Effector memory CD8-positive, alpha-beta T cell (primary cell): ENCODE data around the gene TPMT.

ENCODE experiments used
- ATAC-seq: fragments of 150-1000 bp; cut with Tn5 transposase; replicated peaks from 2 replicates; pipeline ENCODE4 v1.10.0; 2021; ENCODE audit warnings: mild to moderate bottlenecking, moderate library complexity
- DNase-seq, 3 experiments: peaks; one replicate each; pipeline ENCODE4 v3.0.0; 2021
- H3K27ac Mint-ChIP-seq, 2 donors: one replicate each; pipeline ENCODE4 v1.8.0; 2022; ENCODE audit warnings: mild to moderate bottlenecking in 2 of 2, mixed read lengths in 2 of 2, moderate library complexity in 2 of 2
- H3K27me3 Mint-ChIP-seq, 2 donors: one replicate each; pipeline ENCODE4 v1.8.0; 2022; ENCODE audit warnings: mixed read lengths in 2 of 2
- H3K36me3 Mint-ChIP-seq: one replicate; pipeline ENCODE4 v1.8.0; 2022; ENCODE audit warnings: mild to moderate bottlenecking, moderate library complexity, mixed read lengths; ENCODE audit not compliant: insufficient read depth
- H3K4me1 Mint-ChIP-seq, 2 donors: one replicate each; pipeline ENCODE4 v1.8.0; 2022; ENCODE audit warnings: low read depth in 2 of 2, mixed read lengths in 2 of 2
- H3K4me3 Mint-ChIP-seq, 2 donors: one replicate each; pipeline ENCODE4 v1.8.0; 2022; ENCODE audit warnings: mild to moderate bottlenecking in 2 of 2, mixed read lengths in 2 of 2, moderate library complexity in 2 of 2
- H3K9me3 Mint-ChIP-seq, 2 donors: one replicate each; pipeline ENCODE4 v1.8.0; 2022; ENCODE audit warnings: mixed read lengths in 2 of 2

TPMT gene

DNA sequence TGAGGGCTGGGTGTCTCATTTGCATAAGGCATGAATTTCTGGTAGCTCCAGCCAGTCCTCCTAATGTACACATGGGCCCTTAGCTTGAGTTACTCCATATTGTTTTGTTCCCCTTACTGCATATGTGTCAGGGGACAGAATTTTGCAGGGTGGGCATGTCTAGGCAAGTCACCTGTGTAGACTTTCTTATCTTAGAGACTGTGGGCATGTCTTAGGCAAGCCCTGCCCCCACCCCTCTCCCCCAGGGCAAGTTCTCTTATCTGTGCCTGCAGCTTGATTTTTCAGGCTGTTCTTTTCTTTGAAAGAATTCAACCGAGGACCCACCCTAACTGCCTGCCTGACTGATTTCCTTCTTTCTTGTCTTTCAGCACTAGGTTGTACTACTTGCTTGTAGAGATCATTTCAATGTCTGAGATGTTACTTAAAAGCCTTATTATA is 64.5 kb downstream of the TPMT start:
- Mint-ChIP-seq H3K9me3 (peaks cover 6 to 9% of the 10 kb centered on the region in 2 donors), H3K27me3 (peaks cover 29 to 50% of the 10 kb centered on the region in 2 donors), H3K36me3 (no peaks in the 10 kb centered on the region), H3K27ac (no peak overlapping the region), H3K4me3 (no peak overlapping the region), H3K4me1 (no peaks in the 10 kb centered on the region)
- DNase-seq (no peak), ATAC-seq (no peak)

DNA sequence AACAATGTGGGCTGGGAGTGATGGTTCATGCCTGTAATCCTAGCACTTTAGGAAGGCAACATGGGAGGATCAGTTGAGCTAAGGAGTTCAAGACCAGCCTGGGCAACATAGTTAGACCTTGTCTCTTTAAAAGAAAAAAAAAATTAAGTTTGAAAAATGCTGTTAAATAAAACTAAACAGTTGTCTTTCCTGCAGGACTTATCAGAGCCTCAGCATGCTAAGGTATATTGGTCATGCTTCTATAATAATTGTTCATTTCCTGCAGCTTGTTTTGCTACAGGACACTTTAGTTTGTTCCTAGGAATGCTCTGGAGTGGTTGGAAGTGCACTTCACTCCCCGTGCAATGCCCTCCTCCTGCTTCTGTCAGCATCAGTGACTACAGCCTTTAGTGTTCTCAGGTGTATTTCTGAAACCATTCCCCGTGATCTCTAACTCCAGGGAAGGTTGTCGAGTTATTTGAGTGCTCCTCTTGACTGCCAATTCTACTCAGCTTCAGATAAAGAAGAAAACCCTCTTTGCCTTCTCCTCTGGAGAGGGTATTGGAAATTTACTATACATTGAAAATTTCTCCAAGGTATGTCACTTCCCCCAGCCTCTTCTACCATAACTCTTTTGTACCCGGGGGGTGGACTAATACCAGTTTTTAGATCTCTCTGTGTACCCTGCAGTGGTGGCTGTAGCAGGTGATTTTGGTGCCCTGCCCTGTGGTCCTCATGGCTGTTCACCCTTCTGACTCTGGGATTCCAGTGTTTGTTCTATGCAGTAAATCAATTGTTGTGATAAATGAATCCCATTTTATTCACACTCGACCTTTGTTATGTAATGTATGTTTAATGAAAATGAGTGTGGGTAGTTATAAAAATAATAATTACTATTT is 66.2 kb downstream of the TPMT start:
- H3K4me3 Mint-ChIP-seq: no peak overlapping the region
- H3K9me3 Mint-ChIP-seq: peaks cover 6 to 9% of the 10 kb centered on the region in 2 donors
- no peak overlapping the region for H3K27ac Mint-ChIP-seq
- DNase-seq (no peak), ATAC-seq (no peak)
- peaks cover 33 to 49% of the 10 kb centered on the region in 2 donors for H3K27me3 Mint-ChIP-seq
- no peaks in the 10 kb centered on the region for H3K4me1 Mint-ChIP-seq
- H3K36me3 Mint-ChIP-seq: no peaks in the 10 kb centered on the region

DNA sequence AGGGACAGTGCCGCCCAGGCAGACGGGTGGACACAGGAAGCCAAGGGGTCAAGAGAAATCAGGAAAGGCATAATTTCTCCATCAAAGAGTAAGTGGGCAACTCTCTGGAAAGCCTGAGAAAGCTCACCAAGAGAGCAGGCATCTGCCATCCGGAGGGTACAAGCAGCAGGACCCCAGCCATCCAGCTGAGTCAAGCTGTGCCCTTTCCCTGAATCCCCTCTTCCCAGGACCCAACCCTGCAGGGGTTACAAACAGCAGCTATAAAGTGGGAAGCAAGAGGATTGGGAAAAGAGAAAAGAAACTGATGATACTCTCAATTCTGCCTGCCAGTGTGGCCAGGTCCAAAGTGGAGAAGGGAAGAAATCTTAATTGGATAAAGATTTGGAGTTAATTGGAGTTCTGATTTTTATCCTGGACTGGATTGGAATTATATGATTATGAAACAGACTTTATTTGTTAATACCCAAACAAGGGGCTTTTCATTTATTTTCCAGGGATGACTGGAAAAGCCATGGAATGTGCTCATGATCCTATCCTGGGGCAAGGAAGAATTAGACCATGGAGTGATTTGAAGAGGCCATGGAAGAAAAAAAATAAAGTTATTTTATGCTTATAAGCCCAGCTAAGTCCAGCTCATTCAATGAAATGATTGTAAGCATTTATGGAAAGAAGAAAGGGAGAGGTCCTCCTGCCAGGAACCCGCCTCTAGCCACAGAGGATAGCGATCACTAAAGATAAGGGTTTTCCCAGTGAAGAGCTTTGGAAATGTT is 67.3 kb downstream of the TPMT start:
- H3K27me3 Mint-ChIP-seq: peaks cover 33 to 53% of the 10 kb centered on the region in 2 donors
- peaks cover 6 to 9% of the 10 kb centered on the region in 2 donors for H3K9me3 Mint-ChIP-seq
- DNase-seq (no peak), ATAC-seq (no peak)
- no peaks in the 10 kb centered on the region for H3K4me1 Mint-ChIP-seq
- no peaks in the 10 kb centered on the region for H3K36me3 Mint-ChIP-seq
- H3K4me3 Mint-ChIP-seq: no peak overlapping the region
- no peak overlapping the region for H3K27ac Mint-ChIP-seq

DNA sequence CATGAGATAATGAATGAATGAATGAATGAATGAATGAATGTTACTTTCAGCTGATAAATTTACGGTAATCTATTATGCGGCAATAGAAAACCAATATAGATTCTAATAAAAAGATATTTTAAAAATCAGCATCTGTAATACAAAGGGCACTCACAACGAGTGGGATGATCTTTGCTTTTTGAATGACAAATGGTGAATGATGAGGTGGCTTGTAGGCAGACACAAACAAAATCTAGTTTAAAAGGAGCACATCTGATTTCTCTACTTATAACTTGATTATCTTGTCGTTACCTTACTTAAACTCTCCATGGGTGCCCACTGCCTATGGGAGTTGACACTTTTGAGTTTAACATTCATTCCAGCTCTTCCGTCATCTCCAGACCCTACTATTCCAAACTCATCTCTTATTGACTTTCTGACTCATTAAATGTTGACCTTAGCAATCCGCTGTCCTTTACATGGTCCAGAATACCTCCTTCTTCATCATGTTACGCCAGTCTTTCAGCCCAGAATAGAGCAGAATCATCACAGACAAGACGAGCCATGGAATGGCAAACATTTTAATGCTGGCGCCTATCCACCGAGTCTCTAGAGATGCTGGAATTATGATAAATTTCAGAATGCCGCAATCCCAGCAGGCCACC is 73.7 kb downstream of the TPMT start:
- Mint-ChIP-seq H3K4me3 (no peak overlapping the region), H3K27me3 (peaks cover 24 to 31% of the 10 kb centered on the region in 2 donors), H3K4me1 (no peaks in the 10 kb centered on the region), H3K36me3 (no peaks in the 10 kb centered on the region), H3K27ac (no peak overlapping the region), H3K9me3 (peaks cover 0 to 2% of the 10 kb centered on the region in 2 donors)
- ATAC-seq (no peak), DNase-seq (no peak)

DNA sequence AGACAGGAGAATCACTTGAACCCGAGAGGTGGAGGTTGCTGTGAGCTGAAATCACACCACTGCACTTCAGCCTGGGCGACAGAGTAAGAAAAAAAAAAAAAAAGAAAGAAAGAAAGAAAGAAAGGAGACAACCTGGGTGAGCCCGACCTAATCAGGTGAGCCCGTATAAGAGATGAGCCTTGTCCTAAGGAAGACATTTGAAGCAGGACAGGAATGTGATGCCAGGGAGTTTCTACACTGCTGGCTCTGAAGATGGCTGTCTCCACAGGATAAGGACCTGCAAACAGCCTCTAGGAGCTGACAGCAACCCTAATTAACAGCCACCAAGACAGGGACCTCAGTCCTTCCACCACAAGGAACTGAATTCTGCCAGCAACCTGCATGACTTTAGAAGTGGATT is 74.3 kb downstream of the TPMT start:
- Mint-ChIP-seq H3K36me3 (no peaks in the 10 kb centered on the region), H3K27ac (no peak overlapping the region), H3K4me1 (no peaks in the 10 kb centered on the region), H3K27me3 (peaks cover 23 to 37% of the 10 kb centered on the region in 2 donors), H3K9me3 (peaks cover 0 to 2% of the 10 kb centered on the region in 2 donors), H3K4me3 (no peak overlapping the region)
- ATAC-seq (no peak), DNase-seq (no peak)

DNA sequence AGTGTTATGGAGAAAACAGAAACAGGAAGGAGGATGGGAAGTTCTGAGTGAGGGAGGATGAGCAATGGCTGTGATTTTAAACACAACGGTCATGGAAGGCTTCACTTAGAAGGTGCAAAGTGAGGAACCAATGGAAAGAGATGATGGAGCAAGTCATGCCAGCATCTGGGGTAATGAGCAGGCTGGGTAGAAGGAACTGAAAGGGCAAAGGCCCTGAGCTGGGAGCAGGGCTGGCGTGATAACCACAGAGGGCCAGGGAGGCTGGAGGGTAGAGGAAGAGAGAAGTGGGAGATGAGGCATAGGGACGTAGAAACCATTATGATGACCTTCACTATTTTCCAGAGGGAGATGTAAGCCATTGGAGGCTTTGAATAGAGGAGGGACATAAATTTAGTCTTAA is 76.0 kb downstream of the TPMT start:
- ATAC-seq (no peak), DNase-seq (no peak)
- Mint-ChIP-seq H3K36me3 (no peaks in the 10 kb centered on the region), H3K9me3 (peaks cover 0 to 2% of the 10 kb centered on the region in 2 donors), H3K4me3 (no peak overlapping the region), H3K27ac (no peak overlapping the region), H3K27me3 (peaks cover 17 to 32% of the 10 kb centered on the region in 2 donors), H3K4me1 (no peaks in the 10 kb centered on the region)
